Activated naive CD4-positive, alpha-beta T cell treated with anti-CD3 and anti-CD28 coated beads for 36 hours (primary cell): ENCODE results near the gene CLDND1. TPM values are rescaled to one million over a fixed set of nuclear protein-coding genes. Genes with fewer than 3 reads are reported as not detected.
A peak's percentile ranks its signal among the peaks of the same experiment; 100 is the strongest.

Experiments
- CTCF ChIA-PET: fragments of 350-600 bp; sonication (Branson Sonifier 250); formaldehyde crosslinking; loops from one replicate; lab custom pipeline; 2021; ENCODE audit warnings: antibody characterized with exemption; lab: Charles Lee
- DNase-seq: peaks from one replicate; pipeline ENCODE4 v3.0.0-alpha.2; 2020
- H3K27ac Mint-ChIP-seq: one replicate; pipeline ENCODE4 v1.8.0; 2021; ENCODE audit warnings: mild to moderate bottlenecking, mixed read lengths
- H3K27me3 Mint-ChIP-seq: one replicate; pipeline ENCODE4 v1.8.0; 2021; ENCODE audit warnings: low read depth, mixed read lengths
- H3K36me3 Mint-ChIP-seq: one replicate; pipeline ENCODE4 v1.8.0; 2021; ENCODE audit warnings: low read depth, mixed read lengths
- H3K4me1 Mint-ChIP-seq: one replicate; pipeline ENCODE4 v1.8.0; 2021; ENCODE audit warnings: low read depth, mixed read lengths
- H3K4me3 Mint-ChIP-seq: one replicate; pipeline ENCODE4 v1.8.0; 2021; ENCODE audit warnings: mild to moderate bottlenecking, moderate library complexity, mixed read lengths
- H3K9me3 Mint-ChIP-seq: one replicate; pipeline ENCODE4 v1.8.0; 2021; ENCODE audit warnings: mixed read lengths
- intact Hi-C: fragments of 100-400 bp; cut with micrococcal nuclease; formaldehyde crosslinking; loops from one replicate; pipeline ENCODE4 v1.15.1; 2023
- total RNA-seq, 2 experiments: library from RNA; stranded (reverse); gene quantifications; one replicate each; pipeline ENCODE4 v1.2.3, GENCODE V29; 2021

CLDND1 gene
- total RNA-seq, 2 experiments from 2014 or later, result 91.7 to 94.6 TPM

- H3K9me3 Mint-ChIP-seq, result no peaks in the 10 kb centered on the region
- H3K4me3 Mint-ChIP-seq, result no peak overlapping the region
- CTCF ChIA-PET, result interaction anchor here (1.4 kb wide), 1 partner anchor 23 kb away, joined by 4 read pairs; no protein-coding TSS in a partner anchor
- H3K27ac Mint-ChIP-seq, result no peak overlapping the region
- intact Hi-C loops, result no loop called here
- peaks cover 42% of the 10 kb centered on the region for H3K4me1 Mint-ChIP-seq
- H3K36me3 Mint-ChIP-seq, result no peaks in the 10 kb centered on the region
- H3K27me3 Mint-ChIP-seq, result peaks cover 5% of the 10 kb centered on the region
- no peak for DNase-seq
These were observed 28.1 kb upstream of the CLDND1 start for GRCh38 chr3:98550833-98551232.

DNA sequence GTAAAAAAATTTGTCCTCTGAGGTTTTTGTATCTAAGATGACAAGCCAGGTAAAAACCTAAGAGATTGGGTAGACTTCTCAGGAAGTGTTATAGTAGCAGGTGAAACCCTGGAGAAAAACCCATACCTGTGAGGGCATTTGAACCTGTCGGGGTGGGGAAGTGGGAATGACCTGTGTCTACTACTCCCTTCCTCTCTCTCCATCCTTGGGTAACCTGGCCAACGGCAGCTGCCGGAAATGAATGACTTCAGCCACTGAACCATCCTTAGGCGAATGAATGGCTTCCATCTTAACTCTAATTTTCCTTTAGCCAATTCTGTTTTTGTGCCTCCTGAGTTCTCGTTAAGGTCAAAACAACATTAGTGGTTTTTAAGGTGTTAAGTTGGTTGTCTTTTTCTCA lies 25.8 kb upstream of the CLDND1 start:
- Mint-ChIP-seq H3K36me3 (no peaks in the 10 kb centered on the region), H3K9me3 (no peaks in the 10 kb centered on the region), H3K27ac (no peak overlapping the region), H3K4me3 (no peak overlapping the region), H3K4me1 (peaks cover 25% of the 10 kb centered on the region), H3K27me3 (peaks cover 2% of the 10 kb centered on the region)
- DNase-seq, result no peak
- CTCF ChIA-PET, result no interaction called here
- intact Hi-C loops, result no loop called here

DNA sequence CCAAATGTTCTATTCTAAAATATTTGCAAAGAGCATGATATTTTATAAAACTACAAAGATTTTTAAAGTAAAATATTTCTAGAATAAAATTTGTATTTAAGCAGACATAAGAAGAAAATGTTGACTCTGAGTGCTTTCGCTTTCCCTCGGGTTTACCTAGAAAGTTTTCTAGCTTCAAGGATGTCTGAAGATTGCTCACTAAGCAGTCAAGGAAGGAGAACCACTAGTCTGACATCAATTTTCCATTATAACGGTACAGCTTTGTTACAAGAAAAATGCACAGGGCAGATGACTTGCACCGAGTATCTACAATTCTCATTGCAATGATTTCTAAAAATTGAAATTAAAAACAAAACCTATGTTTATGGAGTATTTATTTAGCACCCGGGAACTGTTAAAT lies 23.2 kb upstream of the CLDND1 start:
- Mint-ChIP-seq H3K9me3 (no peaks in the 10 kb centered on the region), H3K27ac (peak overlapping the region; percentile 44), H3K4me1 (peaks cover 17% of the 10 kb centered on the region), H3K27me3 (peaks cover 2% of the 10 kb centered on the region), H3K36me3 (no peaks in the 10 kb centered on the region), H3K4me3 (no peak overlapping the region)
- intact Hi-C loops, result loop anchor here (1.0 kb wide), 2 partner anchors 10 kb away; no protein-coding TSS in a partner anchor
- no peak for DNase-seq
- CTCF ChIA-PET, result interaction anchor here (1.1 kb wide), 1 partner anchor 21 kb away, joined by 3 read pairs; no protein-coding TSS in a partner anchor

GRCh38 chr3:98542623-98543022 lies 19.9 kb upstream of the CLDND1 start:
- no peaks in the 10 kb centered on the region for H3K27me3 Mint-ChIP-seq
- CTCF ChIA-PET, result no interaction called here
- intact Hi-C loops, result no loop called here
- peaks cover 31% of the 10 kb centered on the region for H3K4me1 Mint-ChIP-seq
- no peak overlapping the region for H3K4me3 Mint-ChIP-seq
- no peak overlapping the region for H3K27ac Mint-ChIP-seq
- DNase-seq, result no peak
- no peaks in the 10 kb centered on the region for H3K9me3 Mint-ChIP-seq
- no peaks in the 10 kb centered on the region for H3K36me3 Mint-ChIP-seq

DNA sequence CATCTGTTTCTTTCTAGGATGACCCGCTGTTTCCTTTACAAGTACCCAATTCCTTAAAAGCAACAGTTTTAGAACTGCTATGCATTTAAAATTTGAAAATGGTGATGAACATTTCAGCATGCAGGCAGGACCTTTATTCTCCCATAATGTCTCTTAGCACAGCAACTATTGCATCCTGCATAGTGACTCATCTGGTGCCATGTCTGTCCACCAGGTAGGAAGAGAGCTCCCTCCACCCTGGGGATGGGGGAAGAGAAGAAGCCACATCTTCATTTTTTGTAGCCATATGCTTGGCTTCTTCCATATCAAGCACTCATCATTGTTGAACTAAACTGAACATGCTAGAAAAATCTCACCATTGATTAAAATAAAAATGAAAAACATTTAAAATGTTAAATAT lies 19.0 kb upstream of the CLDND1 start:
- H3K4me1 Mint-ChIP-seq, result peaks cover 37% of the 10 kb centered on the region
- no peaks in the 10 kb centered on the region for H3K36me3 Mint-ChIP-seq
- H3K9me3 Mint-ChIP-seq, result no peaks in the 10 kb centered on the region
- no peak overlapping the region for H3K4me3 Mint-ChIP-seq
- intact Hi-C loops, result no loop called here
- no peaks in the 10 kb centered on the region for H3K27me3 Mint-ChIP-seq
- CTCF ChIA-PET, result no interaction called here
- DNase-seq, result no peak
- no peak overlapping the region for H3K27ac Mint-ChIP-seq

GRCh38 chr3:98540346-98540745 lies 17.6 kb upstream of the CLDND1 start:
- H3K4me3 Mint-ChIP-seq, result no peak overlapping the region
- no peak for DNase-seq
- H3K9me3 Mint-ChIP-seq, result no peaks in the 10 kb centered on the region

DNA sequence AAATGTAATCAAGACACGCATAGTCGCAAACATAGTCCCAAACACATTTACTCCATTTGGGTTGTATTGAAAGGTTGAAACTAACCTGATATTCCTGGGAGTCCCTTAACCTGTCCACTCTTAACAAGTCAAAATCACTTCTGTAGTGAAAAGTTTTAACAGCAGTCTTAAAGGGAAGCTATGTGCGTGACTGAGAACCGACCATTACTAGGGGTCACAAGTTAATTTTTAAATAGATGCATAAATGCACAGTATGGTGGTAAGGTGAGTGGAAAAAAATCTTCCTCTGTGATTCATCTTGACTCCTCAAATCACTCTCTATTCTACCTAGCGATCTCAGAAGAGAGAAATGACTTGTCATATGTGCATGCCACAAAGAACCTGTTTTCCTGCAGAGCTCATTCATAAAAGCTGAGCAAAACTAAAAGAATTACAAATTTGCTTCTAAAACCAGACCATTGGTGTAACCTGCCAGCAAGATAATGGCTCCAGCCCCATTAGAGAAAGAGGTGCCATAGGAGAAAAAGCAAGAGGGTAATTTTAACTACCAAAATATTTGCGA lies 13.8 kb upstream of the CLDND1 start:
- Mint-ChIP-seq H3K27me3 (peaks cover 6% of the 10 kb centered on the region), H3K4me3 (peak overlapping the region; percentile 21), H3K9me3 (no peaks in the 10 kb centered on the region), H3K4me1 (peaks cover 24% of the 10 kb centered on the region), H3K36me3 (no peaks in the 10 kb centered on the region), H3K27ac (peak overlapping the region; percentile 50)
- CTCF ChIA-PET, result interaction anchor here (1.0 to 1.7 kb wide), 5 partner anchors 11 to 29 kb away, joined by 3 to 12 read pairs (median 4); no protein-coding TSS in a partner anchor
- DNase-seq, result peak; percentile 14
- intact Hi-C loops, result loop anchor here (1.0 to 10.0 kb wide), 6 partner anchors 10 to 662 kb away; partner anchors contain the start of genes CLDND1 and CPOX

More at GRCh38 chr3:98540346-98540745, 17.6 kb upstream of the CLDND1 start:
- CTCF ChIA-PET, result interaction anchor here (1.3 kb wide), 1 partner anchor 16 kb away, joined by 5 read pairs; no protein-coding TSS in a partner anchor
- Mint-ChIP-seq H3K27me3 (no peaks in the 10 kb centered on the region), H3K4me1 (peaks cover 35% of the 10 kb centered on the region), H3K36me3 (no peaks in the 10 kb centered on the region), H3K27ac (no peak overlapping the region)
- intact Hi-C loops, result no loop called here

- no peak for DNase-seq
- Mint-ChIP-seq H3K27ac (no peak overlapping the region), H3K36me3 (no peaks in the 10 kb centered on the region), H3K9me3 (no peaks in the 10 kb centered on the region), H3K4me1 (peaks cover 16% of the 10 kb centered on the region), H3K27me3 (peaks cover 6% of the 10 kb centered on the region), H3K4me3 (no peak overlapping the region)
- CTCF ChIA-PET, result no interaction called here
- intact Hi-C loops, result loop anchor here (10.0 kb wide), 1 partner anchor 660 kb away; no protein-coding TSS in a partner anchor
These were observed 12.0 kb upstream of the CLDND1 start for GRCh38 chr3:98534734-98535133.

DNA sequence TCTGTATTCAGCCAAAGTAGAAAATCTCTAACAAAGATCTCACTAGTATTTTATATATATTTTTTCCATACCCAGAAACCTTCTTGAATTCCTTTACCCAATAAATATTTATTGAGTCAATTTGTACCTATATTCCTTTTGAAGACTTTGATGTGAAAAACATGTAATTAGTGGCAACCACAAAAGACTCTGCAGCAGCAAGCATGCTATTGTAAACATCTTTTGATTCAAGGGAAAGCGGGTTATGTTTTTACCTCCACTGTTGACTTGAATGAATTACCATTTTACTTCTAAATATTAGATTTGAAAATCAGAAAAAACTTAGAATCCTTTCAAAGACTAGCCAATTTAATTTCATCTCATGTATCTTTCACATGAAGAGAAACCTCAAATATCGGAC lies 11.5 kb upstream of the CLDND1 start:
- intact Hi-C loops, result loop anchor here (10.0 kb wide), 1 partner anchor 659 kb away; no protein-coding TSS in a partner anchor
- Mint-ChIP-seq H3K36me3 (no peaks in the 10 kb centered on the region), H3K27me3 (peaks cover 6% of the 10 kb centered on the region), H3K9me3 (no peaks in the 10 kb centered on the region), H3K27ac (no peak overlapping the region), H3K4me1 (peaks cover 16% of the 10 kb centered on the region), H3K4me3 (no peak overlapping the region)
- CTCF ChIA-PET, result no interaction called here
- no peak for DNase-seq

- intact Hi-C loops, result loop anchor here (10.0 kb wide), 1 partner anchor 658 kb away; no protein-coding TSS in a partner anchor
- no peaks in the 10 kb centered on the region for H3K36me3 Mint-ChIP-seq
- peaks cover 6% of the 10 kb centered on the region for H3K27me3 Mint-ChIP-seq
- no peak overlapping the region for H3K27ac Mint-ChIP-seq
- H3K4me3 Mint-ChIP-seq, result no peak overlapping the region
- H3K4me1 Mint-ChIP-seq, result peaks cover 10% of the 10 kb centered on the region
- DNase-seq, result no peak
- CTCF ChIA-PET, result interaction anchor here (0.9 to 1.1 kb wide), 2 partner anchors 25 to 40 kb away, joined by 3 read pairs; no protein-coding TSS in a partner anchor
- no peaks in the 10 kb centered on the region for H3K9me3 Mint-ChIP-seq
These were observed 10.2 kb upstream of the CLDND1 start for GRCh38 chr3:98532709-98533571.

DNA sequence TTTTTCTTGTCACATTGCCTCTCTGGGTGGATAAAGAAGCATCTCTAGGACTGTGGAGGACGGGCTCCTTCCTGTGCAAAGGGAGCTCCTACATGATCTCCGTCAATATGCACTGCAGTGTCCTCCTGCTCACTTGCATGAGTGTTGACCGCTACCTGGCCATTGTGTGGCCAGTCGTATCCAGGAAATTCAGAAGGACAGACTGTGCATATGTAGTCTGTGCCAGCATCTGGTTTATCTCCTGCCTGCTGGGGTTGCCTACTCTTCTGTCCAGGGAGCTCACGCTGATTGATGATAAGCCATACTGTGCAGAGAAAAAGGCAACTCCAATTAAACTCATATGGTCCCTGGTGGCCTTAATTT lies 9.6 kb upstream of the CLDND1 start:
- no peak overlapping the region for H3K27ac Mint-ChIP-seq

DNA sequence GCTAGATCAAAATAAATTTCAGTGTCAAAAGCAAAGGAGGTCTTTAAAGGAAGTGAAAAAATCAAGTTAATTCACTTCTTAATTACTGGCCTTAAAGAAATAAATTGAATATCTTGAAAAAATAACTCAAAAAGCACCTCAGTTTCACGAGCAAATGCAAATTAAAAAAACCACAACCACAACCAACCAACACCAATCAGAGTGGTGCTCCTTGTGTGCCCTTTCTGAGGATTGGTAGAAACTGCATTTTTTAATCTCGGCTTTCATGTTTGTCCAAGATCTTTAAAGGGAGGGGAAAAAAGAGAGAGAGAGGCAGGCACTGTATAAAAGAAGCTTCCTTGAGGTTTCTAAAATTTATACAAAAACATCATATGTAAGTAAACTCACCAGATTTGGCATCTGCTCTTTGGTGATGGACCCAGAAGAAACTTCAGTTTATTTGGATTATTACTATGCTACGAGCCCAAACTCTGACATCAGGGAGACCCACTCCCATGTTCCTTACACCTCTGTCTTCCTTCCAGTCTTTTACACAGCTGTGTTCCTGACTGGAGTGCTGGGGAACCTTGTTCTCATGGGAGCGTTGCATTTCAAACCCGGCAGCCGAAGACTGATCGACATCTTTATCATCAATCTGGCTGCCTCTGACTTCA lies 9.0 kb upstream of the CLDND1 start, which contains the start of gene GPR15:
Gene GPR15, plus strand, starts transcription at position 357 of the 653 bp plus-strand sequence. Its CDS starts 56 bp downstream, at position 413.
- H3K36me3 Mint-ChIP-seq, result no peaks in the 10 kb centered on the region
- no peak within 1 kb of the TSS for H3K27ac Mint-ChIP-seq
- H3K4me3 Mint-ChIP-seq, result no peak within 1 kb of the TSS
- CTCF ChIA-PET, result no interaction called here
- no peak for DNase-seq
- no peaks in the 10 kb centered on the region for H3K9me3 Mint-ChIP-seq
- peaks cover 5% of the 10 kb centered on the region for H3K4me1 Mint-ChIP-seq
- H3K27me3 Mint-ChIP-seq, result peaks cover 6% of the 10 kb centered on the region
- intact Hi-C loops, result loop anchor here (10.0 kb wide), 1 partner anchor 657 kb away; no protein-coding TSS in a partner anchor

More for the DNA sequence above, 9.6 kb upstream of the CLDND1 start:
- Mint-ChIP-seq H3K4me3 (no peak overlapping the region), H3K9me3 (no peaks in the 10 kb centered on the region), H3K27me3 (peaks cover 6% of the 10 kb centered on the region), H3K4me1 (peaks cover 10% of the 10 kb centered on the region), H3K36me3 (no peaks in the 10 kb centered on the region)
- DNase-seq, result no peak
- CTCF ChIA-PET, result interaction anchor here (0.9 kb wide), 1 partner anchor 40 kb away, joined by 3 read pairs; no protein-coding TSS in a partner anchor
- intact Hi-C loops, result loop anchor here (10.0 kb wide), 1 partner anchor 657 kb away; no protein-coding TSS in a partner anchor
